HFFc6 (cell line): ENCODE data around the gene PALD1. TPM values are rescaled to one million over a fixed set of nuclear protein-coding genes. Genes with fewer than 3 reads are reported as not detected.

Experiments
- DNase-seq: peaks from one replicate; pipeline ENCODE4 v3.0.0-alpha.2; 2018
- H3K27ac Mint-ChIP-seq: 2 replicates; pipeline ENCODE4 v1.8.0; 2020; ENCODE audit warnings: mild to moderate bottlenecking, mixed read lengths
- H3K27me3 Mint-ChIP-seq: 2 replicates; pipeline ENCODE4 v1.8.0; 2021; ENCODE audit warnings: mild to moderate bottlenecking, moderate library complexity, mixed read lengths; ENCODE audit not compliant: insufficient read depth
- H3K36me3 Mint-ChIP-seq: 2 replicates; pipeline ENCODE4 v1.8.0; 2021; ENCODE audit warnings: low read depth, mixed read lengths
- H3K4me1 Mint-ChIP-seq: 2 replicates; pipeline ENCODE4 v1.8.0; 2020; ENCODE audit warnings: low read depth, mixed read lengths
- H3K4me3 Mint-ChIP-seq: 2 replicates; pipeline ENCODE4 v1.8.0; 2020; ENCODE audit warnings: mild to moderate bottlenecking, moderate library complexity, mixed read lengths
- H3K9me3 Mint-ChIP-seq: 2 replicates; pipeline ENCODE4 v1.8.0; 2020; ENCODE audit warnings: mild to moderate bottlenecking, mixed read lengths
- total RNA-seq, 6 experiments: library from RNA; stranded (reverse); fragmentation: NEBNext Ultra II Directional; extraction: Animal tissue kit (Norgen Biotek cat#: 25700); gene quantifications; 2 replicates in 1 of 6; 3 replicates in 5 of 6; pipeline ENCODE4 v1.2.3, GENCODE V29; 2021
- TF ChIP-seq, protein P1 (sequence below): fragments of 200-600 bp; sonication (generic); IDR thresholded peaks from 2 replicates; pipeline ENCODE4 v1.5.0; 2021; ENCODE audit warnings: antibody characterized with exemption, mild to moderate bottlenecking

Gene PALD1
- total RNA-seq, 6 experiments from 2014 or later = not detected

DNA sequence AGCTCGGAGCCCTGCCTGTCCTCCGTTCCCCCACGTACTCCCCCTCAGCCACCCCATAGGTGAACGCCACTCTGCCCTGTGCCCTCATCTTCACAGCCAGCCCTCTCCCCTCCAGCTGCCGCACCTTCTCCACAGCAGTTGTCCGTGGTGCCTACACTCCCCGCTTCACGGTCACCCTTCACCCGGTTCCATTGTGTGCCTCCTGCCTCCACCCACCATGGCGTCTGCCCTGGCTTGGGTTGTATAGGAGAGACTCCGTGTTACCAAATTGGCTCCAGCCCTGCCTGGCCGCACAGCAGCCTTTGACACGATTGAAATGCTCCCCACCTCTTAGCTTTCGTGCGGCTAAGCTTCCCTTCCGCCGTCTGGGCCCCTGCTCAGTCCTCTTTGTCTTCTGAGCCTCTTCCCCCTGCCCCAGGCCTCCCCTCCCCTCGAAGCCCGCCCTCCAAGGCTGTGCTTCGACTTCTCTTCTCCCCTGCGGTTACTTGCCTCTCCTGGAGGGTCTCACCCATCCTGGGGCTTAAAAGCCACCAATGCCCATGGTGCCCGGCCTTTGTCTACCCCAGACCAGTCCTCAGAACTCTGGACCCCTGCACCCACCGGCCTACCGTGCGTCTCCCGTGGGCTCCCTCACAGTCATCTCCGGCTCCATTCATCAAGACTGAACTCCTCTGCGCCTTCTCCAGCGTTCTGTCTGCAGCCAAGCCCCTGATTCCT is 18.6 kb upstream of the PALD1 start:
- no peaks in the 10 kb centered on the region for H3K9me3 Mint-ChIP-seq
- H3K4me1 Mint-ChIP-seq = no peaks in the 10 kb centered on the region
- TF ChIP-seq, protein P1, sequence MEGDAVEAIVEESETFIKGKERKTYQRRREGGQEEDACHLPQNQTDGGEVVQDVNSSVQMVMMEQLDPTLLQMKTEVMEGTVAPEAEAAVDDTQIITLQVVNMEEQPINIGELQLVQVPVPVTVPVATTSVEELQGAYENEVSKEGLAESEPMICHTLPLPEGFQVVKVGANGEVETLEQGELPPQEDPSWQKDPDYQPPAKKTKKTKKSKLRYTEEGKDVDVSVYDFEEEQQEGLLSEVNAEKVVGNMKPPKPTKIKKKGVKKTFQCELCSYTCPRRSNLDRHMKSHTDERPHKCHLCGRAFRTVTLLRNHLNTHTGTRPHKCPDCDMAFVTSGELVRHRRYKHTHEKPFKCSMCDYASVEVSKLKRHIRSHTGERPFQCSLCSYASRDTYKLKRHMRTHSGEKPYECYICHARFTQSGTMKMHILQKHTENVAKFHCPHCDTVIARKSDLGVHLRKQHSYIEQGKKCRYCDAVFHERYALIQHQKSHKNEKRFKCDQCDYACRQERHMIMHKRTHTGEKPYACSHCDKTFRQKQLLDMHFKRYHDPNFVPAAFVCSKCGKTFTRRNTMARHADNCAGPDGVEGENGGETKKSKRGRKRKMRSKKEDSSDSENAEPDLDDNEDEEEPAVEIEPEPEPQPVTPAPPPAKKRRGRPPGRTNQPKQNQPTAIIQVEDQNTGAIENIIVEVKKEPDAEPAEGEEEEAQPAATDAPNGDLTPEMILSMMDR = no peak
- DNase-seq = no peak
- H3K27ac Mint-ChIP-seq = no peak overlapping the region
- peaks cover 46% of the 10 kb centered on the region for H3K27me3 Mint-ChIP-seq
- no peak overlapping the region for H3K4me3 Mint-ChIP-seq
- no peaks in the 10 kb centered on the region for H3K36me3 Mint-ChIP-seq

DNA sequence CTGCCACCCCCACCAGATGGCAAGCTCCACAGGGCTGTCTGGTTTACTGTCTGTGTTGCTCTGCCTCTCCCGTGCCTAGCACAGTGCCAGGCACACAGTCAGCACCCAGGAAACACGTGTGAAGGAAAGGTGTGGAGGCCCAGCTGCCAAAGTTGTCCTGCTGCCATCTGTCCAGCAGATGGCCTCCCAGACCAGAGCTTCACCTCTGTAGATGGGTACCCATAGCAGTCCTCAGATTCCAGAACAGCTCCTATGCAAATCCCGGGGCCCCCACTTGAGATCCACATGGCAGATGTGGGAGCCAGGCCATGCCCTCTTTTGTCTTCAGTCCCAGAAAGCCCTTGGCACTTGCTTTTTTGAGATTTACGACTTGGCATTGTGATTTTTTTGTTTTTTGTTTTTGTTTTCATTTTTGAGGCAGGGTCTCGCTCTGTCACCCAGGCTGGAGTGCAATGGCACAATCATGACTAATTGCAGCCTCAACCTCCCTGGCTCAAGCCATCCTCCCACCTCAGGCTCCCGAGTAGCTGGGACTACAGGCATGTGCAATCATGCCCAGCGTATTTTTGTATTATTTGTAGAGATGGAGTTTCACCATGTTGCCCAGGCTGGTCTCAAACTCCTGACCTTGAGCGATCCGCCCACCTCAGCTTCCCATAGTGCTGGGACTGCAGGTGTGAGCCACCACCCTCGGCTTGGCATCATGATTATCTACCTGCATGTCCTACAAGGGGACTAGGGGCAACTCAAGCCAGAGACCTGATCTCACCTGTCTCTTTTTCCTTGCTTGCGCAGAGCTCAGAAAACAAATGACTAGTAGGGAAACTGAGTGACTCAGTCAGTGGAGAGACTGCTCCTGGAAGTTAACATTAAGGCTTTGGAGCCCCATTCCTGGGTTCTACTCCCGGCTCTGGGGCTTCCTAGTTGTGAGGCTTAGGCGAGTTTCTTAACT is 16.9 kb upstream of the PALD1 start:
- TF ChIP-seq, protein P1 = peak; percentile 86
- H3K36me3 Mint-ChIP-seq = no peaks in the 10 kb centered on the region
- DNase-seq = peak; percentile 39
- H3K9me3 Mint-ChIP-seq = no peaks in the 10 kb centered on the region
- H3K4me1 Mint-ChIP-seq = no peaks in the 10 kb centered on the region
- H3K27ac Mint-ChIP-seq = no peak overlapping the region
- peaks cover 46% of the 10 kb centered on the region for H3K27me3 Mint-ChIP-seq
- H3K4me3 Mint-ChIP-seq = no peak overlapping the region

DNA sequence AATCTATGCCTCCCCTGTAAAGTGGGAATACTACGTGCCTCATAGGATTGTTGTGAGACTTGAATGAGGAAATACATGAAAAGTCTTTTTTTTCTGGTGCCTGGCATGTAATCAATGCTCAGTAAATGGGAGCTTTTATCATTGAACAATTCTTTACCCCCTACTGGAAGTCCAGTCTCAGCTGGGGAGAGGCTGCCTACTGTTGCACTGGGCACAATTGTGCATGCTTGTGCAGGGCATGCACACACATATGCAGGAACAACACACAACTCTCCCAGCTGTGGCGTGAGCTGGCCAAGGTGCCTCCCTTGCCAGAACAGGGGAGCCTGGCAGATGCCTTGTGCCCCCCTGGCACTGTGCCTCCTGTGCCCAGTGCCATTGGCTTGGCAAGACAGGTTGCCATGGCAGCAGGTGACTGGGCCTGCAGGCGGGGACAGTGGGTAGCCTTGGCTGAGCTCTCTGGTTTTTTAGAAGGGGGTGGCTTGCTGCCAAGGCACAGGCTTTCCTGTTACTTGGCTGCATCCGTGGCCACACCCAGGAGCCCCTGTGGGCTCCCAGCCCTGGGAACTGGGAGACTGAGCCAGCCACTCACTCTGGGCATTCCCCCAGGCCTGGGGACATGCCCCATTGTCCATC is 16.1 kb upstream of the PALD1 start:
- Mint-ChIP-seq H3K27ac (no peak overlapping the region), H3K36me3 (no peaks in the 10 kb centered on the region), H3K27me3 (peaks cover 51% of the 10 kb centered on the region), H3K9me3 (no peaks in the 10 kb centered on the region), H3K4me3 (no peak overlapping the region), H3K4me1 (no peaks in the 10 kb centered on the region)
- no peak for DNase-seq
- TF ChIP-seq, protein P1 = no peak

DNA sequence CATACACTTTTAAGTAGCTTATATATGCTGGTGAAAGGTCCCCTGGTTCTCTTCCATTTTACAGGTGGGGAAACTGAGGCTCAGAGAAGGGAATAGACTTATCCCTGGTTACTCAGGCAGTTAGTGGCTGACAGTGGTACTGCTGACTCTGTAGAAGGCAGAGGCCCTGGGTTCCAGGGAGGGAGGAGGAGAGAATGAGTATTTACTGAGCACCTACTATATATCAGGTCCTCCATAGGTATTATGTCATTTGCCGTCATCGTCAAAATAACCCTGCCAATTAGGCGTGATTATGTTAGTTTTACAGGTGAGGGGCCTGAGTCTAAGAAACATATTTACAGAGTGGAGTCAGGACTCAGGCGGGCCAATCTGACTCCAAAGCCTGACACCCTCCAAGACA is 13.3 kb upstream of the PALD1 start:
- Mint-ChIP-seq H3K36me3 (no peaks in the 10 kb centered on the region), H3K4me1 (no peaks in the 10 kb centered on the region), H3K4me3 (no peak overlapping the region), H3K27ac (no peak overlapping the region), H3K9me3 (no peaks in the 10 kb centered on the region), H3K27me3 (peaks cover 64% of the 10 kb centered on the region)
- TF ChIP-seq, protein P1 = no peak
- DNase-seq = no peak

DNA sequence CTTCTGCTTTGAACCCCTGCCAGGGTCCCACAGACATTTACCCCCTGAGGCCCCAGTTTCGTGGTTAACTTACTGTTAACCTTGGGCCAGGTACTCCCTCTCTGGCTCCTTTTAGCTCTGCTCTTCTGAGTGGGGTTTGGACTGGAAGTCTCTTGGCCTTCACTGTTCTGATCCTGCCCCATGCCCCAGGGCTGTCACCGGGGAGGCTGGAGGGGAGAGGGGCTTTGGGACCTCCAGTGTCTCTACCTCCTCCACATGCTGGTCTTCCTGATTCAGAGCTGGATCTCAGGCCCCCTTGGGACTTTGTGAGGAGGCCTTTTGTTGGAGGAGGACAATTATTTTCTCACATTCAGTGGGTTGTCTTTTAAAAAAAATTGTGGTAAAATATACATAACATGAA is 12.7 kb upstream of the PALD1 start:
- no peak for DNase-seq
- no peaks in the 10 kb centered on the region for H3K36me3 Mint-ChIP-seq
- no peak overlapping the region for H3K27ac Mint-ChIP-seq
- TF ChIP-seq, protein P1 = no peak
- no peaks in the 10 kb centered on the region for H3K4me1 Mint-ChIP-seq
- H3K4me3 Mint-ChIP-seq = no peak overlapping the region
- H3K9me3 Mint-ChIP-seq = no peaks in the 10 kb centered on the region
- H3K27me3 Mint-ChIP-seq = peaks cover 61% of the 10 kb centered on the region
